ENCODE results near the gene NECTIN1. TPM values are rescaled to one million over a fixed set of nuclear protein-coding genes. Genes with fewer than 3 reads are reported as not detected.

Gene NECTIN1
- total RNA-seq, 2 experiments from 2014 or later: 5.8 to 14.3 TPM

GRCh38 chr11:119638851-119639250, 90.1 kb downstream of the NECTIN1 start:
- Histone ChIP-seq H3K4me1 (ENCODE audit: insufficient read depth, low read length, poor library complexity, severe bottlenecking) (no peaks in the 10 kb centered on the region), H2AFZ (ENCODE audit: low read length) (no peak overlapping the region), H3K27ac (ENCODE audit: low read depth, low read length, poor library complexity, severe bottlenecking) (no peak overlapping the region), H3K4me3 (ENCODE audit: low read depth, low read length, poor library complexity, severe bottlenecking) (no peak overlapping the region), H4K20me1 (ENCODE audit: insufficient read depth, low read length) (no peaks in the 10 kb centered on the region), H3K4me2 (ENCODE audit: low read length) (no peak overlapping the region), H3K36me3 (ENCODE audit: insufficient read depth, low read length) (no peaks in the 10 kb centered on the region), H3K79me2 (ENCODE audit: insufficient read depth, low read depth, low read length) (no peaks in the 10 kb centered on the region), H3K9me3 (ENCODE audit: low read length) (no peaks in the 10 kb centered on the region), H3K9me2 (ENCODE audit: insufficient read depth, low read length) (no peaks in the 10 kb centered on the region)
- TF ChIP-seq CTCF (conservative IDR thresholded peaks at IDR 0.05; ENCODE audit: low read length): no peak
- TF ChIP-seq EZH2phosphoT487 (IDR thresholded peaks at IDR 0.05; ENCODE audit: borderline replicate concordance, low read depth, low read length): no peak
- POLR2A ChIA-PET: interaction anchor here (0.5 kb wide), 1 partner anchor 820 kb away, joined by 3 read pairs; no protein-coding TSS in a partner anchor
- BruUV-seq (replicated peaks): no TSS peak
- no peak for DNase-seq (ENCODE audit: low spot score)
- CTCF ChIA-PET (ENCODE audit: unreplicated experiment): interaction anchor here (0.5 kb wide), 1 partner anchor 229 kb away, joined by 3 read pairs; no protein-coding TSS in a partner anchor
- intact Hi-C loops (cut with micrococcal nuclease; ENCODE audit: unreplicated experiment): no loop called here

GRCh38 chr11:119637481-119637880, 91.5 kb downstream of the NECTIN1 start:
- no peak for TF ChIP-seq CTCF (conservative IDR thresholded peaks at IDR 0.05; ENCODE audit: low read length)
- TF ChIP-seq EZH2phosphoT487 (IDR thresholded peaks at IDR 0.05; ENCODE audit: borderline replicate concordance, low read depth, low read length): no peak
- Histone ChIP-seq H3K79me2 (ENCODE audit: insufficient read depth, low read depth, low read length) (no peaks in the 10 kb centered on the region), H2AFZ (ENCODE audit: low read length) (no peak overlapping the region), H3K4me2 (ENCODE audit: low read length) (no peak overlapping the region), H3K4me1 (ENCODE audit: insufficient read depth, low read length, poor library complexity, severe bottlenecking) (no peaks in the 10 kb centered on the region), H3K9me3 (ENCODE audit: low read length) (no peaks in the 10 kb centered on the region), H3K4me3 (ENCODE audit: low read depth, low read length, poor library complexity, severe bottlenecking) (no peak overlapping the region), H4K20me1 (ENCODE audit: insufficient read depth, low read length) (no peaks in the 10 kb centered on the region), H3K27ac (ENCODE audit: low read depth, low read length, poor library complexity, severe bottlenecking) (no peak overlapping the region), H3K36me3 (ENCODE audit: insufficient read depth, low read length) (no peaks in the 10 kb centered on the region), H3K9me2 (ENCODE audit: insufficient read depth, low read length) (no peaks in the 10 kb centered on the region)
- POLR2A ChIA-PET: interaction anchor here (0.6 kb wide), 1 partner anchor 416 kb away, joined by 4 read pairs; no protein-coding TSS in a partner anchor
- DNase-seq (ENCODE audit: low spot score): no peak
- no TSS peak for BruUV-seq (replicated peaks)
- CTCF ChIA-PET (ENCODE audit: unreplicated experiment): no interaction called here
- intact Hi-C loops (cut with micrococcal nuclease; ENCODE audit: unreplicated experiment): no loop called here

GRCh38 chr11:119635776-119636175, 93.2 kb downstream of the NECTIN1 start:
- Histone ChIP-seq H4K20me1 (ENCODE audit: insufficient read depth, low read length) (no peaks in the 10 kb centered on the region), H3K9me2 (ENCODE audit: insufficient read depth, low read length) (no peaks in the 10 kb centered on the region), H3K4me1 (ENCODE audit: insufficient read depth, low read length, poor library complexity, severe bottlenecking) (no peaks in the 10 kb centered on the region), H3K27ac (ENCODE audit: low read depth, low read length, poor library complexity, severe bottlenecking) (no peak overlapping the region), H3K4me3 (ENCODE audit: low read depth, low read length, poor library complexity, severe bottlenecking) (no peak overlapping the region), H3K36me3 (ENCODE audit: insufficient read depth, low read length) (no peaks in the 10 kb centered on the region), H3K9me3 (ENCODE audit: low read length) (no peaks in the 10 kb centered on the region), H3K4me2 (ENCODE audit: low read length) (no peak overlapping the region), H3K79me2 (ENCODE audit: insufficient read depth, low read depth, low read length) (no peaks in the 10 kb centered on the region), H2AFZ (ENCODE audit: low read length) (no peak overlapping the region)
- TF ChIP-seq CTCF (conservative IDR thresholded peaks at IDR 0.05; ENCODE audit: low read length) (no peak), EZH2phosphoT487 (IDR thresholded peaks at IDR 0.05; ENCODE audit: borderline replicate concordance, low read depth, low read length) (no peak)
- POLR2A ChIA-PET: no interaction called here
- no TSS peak for BruUV-seq (replicated peaks)
- intact Hi-C loops (cut with micrococcal nuclease; ENCODE audit: unreplicated experiment): no loop called here
- no peak for DNase-seq (ENCODE audit: low spot score)
- CTCF ChIA-PET (ENCODE audit: unreplicated experiment): no interaction called here

All from OCI-LY7 (cell line).